Bronchial epithelial cell (primary cell): Measurements from ENCODE around the gene SCN8A. TPM values are rescaled to one million over a fixed set of nuclear protein-coding genes. Genes with fewer than 3 reads are reported as not detected.

Experiments
- DNase-seq: peaks from one replicate; pipeline ENCODE4 v3.0.0-alpha.2; 2010; ENCODE audit warnings: low read depth
- FAIRE-seq: peaks from 2 replicates; lab custom pipeline; 2011; peaks lifted over from hg19 to GRCh38; lab: Jason Lieb, UNC
- H3K27me3 ChIP-seq: 2 replicates; pipeline ENCODE4 v1.5.1; 2011; ENCODE audit warnings: low read length; ENCODE audit not compliant: control insufficient read depth, insufficient read depth
- H3K36me3 ChIP-seq: 2 replicates; pipeline ENCODE4 v1.5.1; 2011; ENCODE audit warnings: low read length; ENCODE audit not compliant: control insufficient read depth, insufficient read depth
- H3K4me3 ChIP-seq: 2 replicates; pipeline ENCODE4 v1.5.1; 2011; ENCODE audit warnings: mild to moderate bottlenecking, low read depth, low read length, control low read depth
- CTCF ChIP-seq: IDR thresholded peaks from 2 replicates; pipeline ENCODE4 v1.5.1; 2011; ENCODE audit warnings: mild to moderate bottlenecking, moderate library complexity, low read length, control low read depth, inconsistent platforms; ENCODE audit not compliant: insufficient read depth, severe bottlenecking
- total RNA-seq: library from RNA; depleted of rRNA; stranded (reverse); fragments of >200 nt; gene quantifications from 2 replicates; pipeline ENCODE4 v1.2.1, GENCODE V29; 2014

The SCN8A gene
- total RNA-seq, 1 donor from 2014 or later, result under 0.01 TPM

GRCh38 chr12:51645961-51646360 lies 54.9 kb downstream of the SCN8A start:
- DNase-seq, result no peak
- Histone ChIP-seq H3K36me3 (no peaks in the 10 kb centered on the region), H3K27me3 (no peaks in the 10 kb centered on the region), H3K4me3 (no peak overlapping the region)
- no peak for TF ChIP-seq CTCF
- no peak for FAIRE-seq

GRCh38 chr12:51647647-51648046 lies 56.6 kb downstream of the SCN8A start:
- FAIRE-seq, result no peak

GRCh38 chr12:51653431-51653830 lies 62.4 kb downstream of the SCN8A start:
- Histone ChIP-seq H3K27me3 (no peaks in the 10 kb centered on the region), H3K4me3 (no peak overlapping the region), H3K36me3 (no peaks in the 10 kb centered on the region)
- no peak for FAIRE-seq
- no peak for DNase-seq
- TF ChIP-seq CTCF, result no peak

More at GRCh38 chr12:51647647-51648046, 56.6 kb downstream of the SCN8A start:
- Histone ChIP-seq H3K4me3 (no peak overlapping the region), H3K36me3 (no peaks in the 10 kb centered on the region), H3K27me3 (no peaks in the 10 kb centered on the region)
- DNase-seq, result no peak
- TF ChIP-seq CTCF, result no peak

- no peaks in the 10 kb centered on the region for H3K27me3 ChIP-seq
- no peak for DNase-seq
- no peaks in the 10 kb centered on the region for H3K36me3 ChIP-seq
- no peak for TF ChIP-seq CTCF
- H3K4me3 ChIP-seq, result no peak overlapping the region
- no peak for FAIRE-seq
Observed at GRCh38 chr12:51661199-51661598, 70.2 kb downstream of the SCN8A start.

- Histone ChIP-seq H3K36me3 (no peaks in the 10 kb centered on the region), H3K4me3 (no peak overlapping the region), H3K27me3 (no peaks in the 10 kb centered on the region)
- no peak for TF ChIP-seq CTCF
- no peak for FAIRE-seq
- no peak for DNase-seq
Observed at GRCh38 chr12:51661836-51662235, 70.8 kb downstream of the SCN8A start.

- no peak for TF ChIP-seq CTCF
- Histone ChIP-seq H3K27me3 (no peaks in the 10 kb centered on the region), H3K4me3 (no peak overlapping the region), H3K36me3 (no peaks in the 10 kb centered on the region)
- no peak for DNase-seq
- FAIRE-seq, result no peak
Observed at GRCh38 chr12:51662728-51663154, 71.7 kb downstream of the SCN8A start.
